ENCODE data around the gene CMKLR1.

Gene CMKLR1

GRCh38 chr12:108312693-108313189 lies 26.4 kb downstream of the CMKLR1 start:
- Histone ChIP-seq H3K9me3 (ENCODE audit: insufficient read depth, low read length, severe bottlenecking) (no peaks in the 10 kb centered on the region), H3K4me2 (ENCODE audit: insufficient read depth, low read length) (no peak overlapping the region), H3K27ac (ENCODE audit: low read length) (no peak overlapping the region), H3K9ac (ENCODE audit: low read depth, low read length) (no peak overlapping the region), H3K36me3 (ENCODE audit: insufficient read depth, low read length) (no peaks in the 10 kb centered on the region), H3K4me3 (ENCODE audit: low read depth in 1 of 2, low read length in 2 of 2) (no peak overlapping the region), H2AFZ (ENCODE audit: low read depth, low read length) (no peak overlapping the region), H3K79me2 (ENCODE audit: insufficient read depth, low read length) (no peaks in the 10 kb centered on the region), H3K27me3 (ENCODE audit: insufficient read depth, low read length, poor library complexity) (peaks cover under 1% of the 10 kb centered on the region), H4K20me1 (ENCODE audit: insufficient read depth, low read length) (no peaks in the 10 kb centered on the region), H3K4me1 (ENCODE audit: insufficient read depth, low read length) (peaks cover 12% of the 10 kb centered on the region)
- TF ChIP-seq, protein P1, sequence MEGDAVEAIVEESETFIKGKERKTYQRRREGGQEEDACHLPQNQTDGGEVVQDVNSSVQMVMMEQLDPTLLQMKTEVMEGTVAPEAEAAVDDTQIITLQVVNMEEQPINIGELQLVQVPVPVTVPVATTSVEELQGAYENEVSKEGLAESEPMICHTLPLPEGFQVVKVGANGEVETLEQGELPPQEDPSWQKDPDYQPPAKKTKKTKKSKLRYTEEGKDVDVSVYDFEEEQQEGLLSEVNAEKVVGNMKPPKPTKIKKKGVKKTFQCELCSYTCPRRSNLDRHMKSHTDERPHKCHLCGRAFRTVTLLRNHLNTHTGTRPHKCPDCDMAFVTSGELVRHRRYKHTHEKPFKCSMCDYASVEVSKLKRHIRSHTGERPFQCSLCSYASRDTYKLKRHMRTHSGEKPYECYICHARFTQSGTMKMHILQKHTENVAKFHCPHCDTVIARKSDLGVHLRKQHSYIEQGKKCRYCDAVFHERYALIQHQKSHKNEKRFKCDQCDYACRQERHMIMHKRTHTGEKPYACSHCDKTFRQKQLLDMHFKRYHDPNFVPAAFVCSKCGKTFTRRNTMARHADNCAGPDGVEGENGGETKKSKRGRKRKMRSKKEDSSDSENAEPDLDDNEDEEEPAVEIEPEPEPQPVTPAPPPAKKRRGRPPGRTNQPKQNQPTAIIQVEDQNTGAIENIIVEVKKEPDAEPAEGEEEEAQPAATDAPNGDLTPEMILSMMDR (IDR thresholded peaks at IDR 0.05; ENCODE audit: borderline replicate concordance, extremely low read depth, low read length, poor library complexity, severe bottlenecking) = no peak
- TF ChIP-seq EZH2 (IDR thresholded peaks at IDR 0.05; ENCODE audit: borderline replicate concordance, low read depth, low read length, severe bottlenecking) = no peak
- DNase-seq = no peak
- no peak for ATAC-seq (ENCODE audit: insufficient read depth, low read depth)

DNA sequence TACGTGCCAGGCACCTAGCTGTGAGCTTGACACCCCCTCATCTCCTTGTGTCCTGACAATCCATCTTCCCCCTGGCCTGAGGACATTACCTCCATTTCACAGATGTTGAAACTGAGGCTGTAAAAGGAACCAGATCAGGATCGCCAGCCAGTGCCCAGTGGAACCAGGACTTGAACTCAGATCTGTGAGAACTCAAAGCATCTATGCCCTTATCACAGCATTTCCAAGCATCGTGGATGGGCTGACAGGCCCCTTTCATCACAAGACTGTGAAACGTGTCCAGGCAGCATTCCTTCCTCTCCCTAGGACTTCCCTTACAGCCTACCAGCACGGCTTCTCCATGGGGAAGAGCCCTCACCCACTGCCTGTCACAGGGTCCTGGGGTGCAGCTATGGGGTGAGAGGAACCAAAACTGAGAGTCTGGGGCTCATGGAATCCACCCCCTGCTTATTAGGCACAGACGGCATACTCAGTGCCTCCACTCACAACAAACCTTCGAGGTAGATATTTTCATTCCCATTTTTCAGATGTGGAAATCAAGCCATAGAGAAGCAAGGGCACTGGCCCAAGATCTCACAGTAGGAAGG lies 26.9 kb downstream of the CMKLR1 start:
- peaks cover 5% of the 10 kb centered on the region for H3K27me3 ChIP-seq (ENCODE audit: insufficient read depth, low read length, poor library complexity)
- no peaks in the 10 kb centered on the region for H4K20me1 ChIP-seq (ENCODE audit: insufficient read depth, low read length)
- no peak for ATAC-seq (ENCODE audit: insufficient read depth, low read depth)
- H3K27ac ChIP-seq (ENCODE audit: low read length) = no peak overlapping the region
- no peak overlapping the region for H3K4me2 ChIP-seq (ENCODE audit: insufficient read depth, low read length)
- peaks cover 12% of the 10 kb centered on the region for H3K4me1 ChIP-seq (ENCODE audit: insufficient read depth, low read length)
- no peak overlapping the region for H2AFZ ChIP-seq (ENCODE audit: low read depth, low read length)
- no peaks in the 10 kb centered on the region for H3K9me3 ChIP-seq (ENCODE audit: insufficient read depth, low read length, severe bottlenecking)
- no peaks in the 10 kb centered on the region for H3K36me3 ChIP-seq (ENCODE audit: insufficient read depth, low read length)
- H3K4me3 ChIP-seq (ENCODE audit: low read depth in 1 of 2, low read length in 2 of 2) = no peak overlapping the region
- H3K79me2 ChIP-seq (ENCODE audit: insufficient read depth, low read length) = no peaks in the 10 kb centered on the region
- no peak overlapping the region for H3K9ac ChIP-seq (ENCODE audit: low read depth, low read length)
- DNase-seq = no peak
- TF ChIP-seq, protein P1 (IDR thresholded peaks at IDR 0.05; ENCODE audit: borderline replicate concordance, extremely low read depth, low read length, poor library complexity, severe bottlenecking) = no peak
- TF ChIP-seq EZH2 (IDR thresholded peaks at IDR 0.05; ENCODE audit: borderline replicate concordance, low read depth, low read length, severe bottlenecking) = no peak

- Histone ChIP-seq H3K79me2 (ENCODE audit: insufficient read depth, low read length) (no peaks in the 10 kb centered on the region), H3K27ac (ENCODE audit: low read length) (no peak overlapping the region), H3K9ac (ENCODE audit: low read depth, low read length) (no peak overlapping the region), H3K9me3 (ENCODE audit: insufficient read depth, low read length, severe bottlenecking) (no peaks in the 10 kb centered on the region), H3K36me3 (ENCODE audit: insufficient read depth, low read length) (no peaks in the 10 kb centered on the region), H3K4me1 (ENCODE audit: insufficient read depth, low read length) (peaks cover 12% of the 10 kb centered on the region), H3K4me2 (ENCODE audit: insufficient read depth, low read length) (no peak overlapping the region), H2AFZ (ENCODE audit: low read depth, low read length) (no peak overlapping the region), H3K27me3 (ENCODE audit: insufficient read depth, low read length, poor library complexity) (peaks cover 5% of the 10 kb centered on the region), H3K4me3 (ENCODE audit: low read depth in 1 of 2, low read length in 2 of 2) (no peak overlapping the region), H4K20me1 (ENCODE audit: insufficient read depth, low read length) (no peaks in the 10 kb centered on the region)
- DNase-seq (no peak), ATAC-seq (ENCODE audit: insufficient read depth, low read depth) (no peak)
- TF ChIP-seq EZH2 (IDR thresholded peaks at IDR 0.05; ENCODE audit: borderline replicate concordance, low read depth, low read length, severe bottlenecking) = no peak
- TF ChIP-seq, protein P1 (IDR thresholded peaks at IDR 0.05; ENCODE audit: borderline replicate concordance, extremely low read depth, low read length, poor library complexity, severe bottlenecking) = no peak
These were observed 27.5 kb downstream of the CMKLR1 start for GRCh38 chr12:108311605-108312004.

Measured in DND-41 (cell line).